HEK293 (cell line): ENCODE data around the gene GAL3ST1.

ENCODE experiments used
- CTCF ChIA-PET: fragments of 350-600 bp; formaldehyde crosslinking; extraction: SDS; loops from one replicate; lab custom pipeline; 2021; ENCODE audit warnings: antibody characterized with exemption; lab: Yijun Ruan, JAX
- POLR2A ChIA-PET: fragments of 300-600 bp; formaldehyde crosslinking; extraction: SDS; loops from one replicate; lab custom pipeline; 2020; ENCODE audit warnings: antibody characterized with exemption, inconsistent platforms; lab: Yijun Ruan, JAX
- H3K27ac ChIP-seq: fragments of 200-500 bp; sonication (Bioruptor generic); 2 replicates; pipeline ENCODE4 v1.5.1; 2014; ENCODE audit warnings: low read depth, low read length, control low read depth, inconsistent platforms; ENCODE audit errors: extremely low read depth
- H3K36me3 ChIP-seq, 2 experiments: fragments of 200-500 bp in 1 of 2; sonication (Bioruptor generic) in 1 of 2; 1 replicate in 1 of 2; 2 replicates in 1 of 2; pipeline ENCODE4 v1.5.1; 2014 to 2017; ENCODE audit warnings: inconsistent platforms in 2 of 2, low read length in 2 of 2; ENCODE audit not compliant: control insufficient read depth in 2 of 2, insufficient read depth in 1 of 2
- H3K4me1 ChIP-seq: fragments of 200-500 bp; sonication (Bioruptor generic); 2 replicates; pipeline ENCODE4 v1.5.1; 2014; ENCODE audit warnings: mild to moderate bottlenecking, low read length, inconsistent platforms; ENCODE audit not compliant: control insufficient read depth, insufficient read depth
- H3K4me3 ChIP-seq: 2 replicates; pipeline ENCODE4 v1.5.1; 2011; ENCODE audit warnings: low read depth, mild to moderate bottlenecking, control low read depth, low read length, moderate library complexity
- H3K9me3 ChIP-seq: fragments of 200-500 bp; sonication (Bioruptor generic); 2 replicates; pipeline ENCODE4 v1.5.1; 2014; ENCODE audit warnings: low read depth, low read length, inconsistent platforms; ENCODE audit not compliant: control insufficient read depth, insufficient read depth
- IKZF3 ChIP-seq: fragments of 450-650 bp; IDR thresholded peaks from 2 replicates; pipeline ENCODE4 v1.5.0; 2018; ENCODE audit warnings: missing biosample characterization, mild to moderate bottlenecking, missing genetic modification characterization, moderate library complexity
- KLF10 ChIP-seq: fragments of 450-650 bp; IDR thresholded peaks from 2 replicates; pipeline ENCODE4 v1.5.1; 2018; ENCODE audit warnings: missing biosample characterization, mild to moderate bottlenecking, missing genetic modification characterization
- MEIS1 ChIP-seq: sonication (generic); formaldehyde crosslinking; IDR thresholded peaks from 2 replicates; pipeline ENCODE4 v1.8.1; 2022; ENCODE audit warnings: missing genetic modification reagents, mild to moderate bottlenecking, borderline replicate concordance
- ZEB2 ChIP-seq: fragments of 450-650 bp; formaldehyde crosslinking; IDR thresholded peaks from 2 replicates; pipeline ENCODE4 v1.5.1; 2016; ENCODE audit warnings: missing biosample characterization, missing genetic modification characterization
- ZFP41 ChIP-seq: fragments of 450-650 bp; formaldehyde crosslinking; IDR thresholded peaks from 2 replicates; pipeline ENCODE4 v1.5.1; 2016; ENCODE audit warnings: missing biosample characterization, missing genetic modification characterization, borderline replicate concordance
- ZNF157 ChIP-seq: fragments of 450-650 bp; formaldehyde crosslinking; IDR thresholded peaks from 2 replicates; pipeline ENCODE4 v1.5.1; 2016; ENCODE audit warnings: missing biosample characterization, missing genetic modification characterization
- ZNF202 ChIP-seq: fragments of 450-650 bp; formaldehyde crosslinking; IDR thresholded peaks from 2 replicates; pipeline ENCODE4 v1.5.1; 2016; ENCODE audit warnings: missing biosample characterization, missing genetic modification characterization, borderline replicate concordance
- ZNF239 ChIP-seq: fragments of 450-650 bp; formaldehyde crosslinking; IDR thresholded peaks from 2 replicates; pipeline ENCODE4 v1.5.1; 2016; ENCODE audit warnings: missing biosample characterization, missing genetic modification characterization
- ZNF292 ChIP-seq: fragments of 450-650 bp; formaldehyde crosslinking; IDR thresholded peaks from 2 replicates; pipeline ENCODE4 v1.5.1; 2016; ENCODE audit warnings: low read depth, missing biosample characterization, missing genetic modification characterization, borderline replicate concordance
- ZNF37A ChIP-seq: fragments of 450-650 bp; IDR thresholded peaks from 2 replicates; pipeline ENCODE4 v1.5.1; 2018; ENCODE audit warnings: missing biosample characterization, missing genetic modification characterization
- ZNF596 ChIP-seq: fragments of 450-650 bp; IDR thresholded peaks from 2 replicates; pipeline ENCODE4 v1.5.0; 2018; ENCODE audit warnings: missing biosample characterization, mild to moderate bottlenecking, missing genetic modification characterization, moderate library complexity
- ZNF600 ChIP-seq: fragments of 450-650 bp; formaldehyde crosslinking; IDR thresholded peaks from 2 replicates; pipeline ENCODE4 v1.5.1; 2016; ENCODE audit warnings: missing biosample characterization, missing genetic modification characterization
- ZNF621 ChIP-seq: fragments of 450-650 bp; formaldehyde crosslinking; IDR thresholded peaks from 2 replicates; pipeline ENCODE4 v1.5.1; 2017; ENCODE audit warnings: missing biosample characterization, missing genetic modification characterization
- ZNF660 ChIP-seq: fragments of 450-650 bp; IDR thresholded peaks from 2 replicates; pipeline ENCODE4 v1.5.1; 2018; ENCODE audit warnings: missing biosample characterization, mild to moderate bottlenecking, missing genetic modification characterization
- TF ChIP-seq, protein P1 (sequence below): fragments of 450-650 bp; formaldehyde crosslinking; IDR thresholded peaks from 2 replicates; pipeline ENCODE4 v1.5.1; 2017; ENCODE audit warnings: missing biosample characterization, missing genetic modification characterization
- TF ChIP-seq, protein P2 (sequence below): fragments of 450-650 bp; formaldehyde crosslinking; IDR thresholded peaks from 2 replicates; pipeline ENCODE4 v1.5.1; 2016; ENCODE audit warnings: missing biosample characterization, missing genetic modification characterization
- TF ChIP-seq, protein P3 (sequence below): fragments of 450-650 bp; formaldehyde crosslinking; IDR thresholded peaks from 2 replicates; pipeline ENCODE4 v1.5.1; 2016; ENCODE audit warnings: missing biosample characterization, missing genetic modification characterization
- TF ChIP-seq, protein P4 (sequence below): fragments of 450-650 bp; formaldehyde crosslinking; IDR thresholded peaks from 2 replicates; pipeline ENCODE4 v1.5.1; 2016; ENCODE audit warnings: missing biosample characterization, missing genetic modification characterization
- TF ChIP-seq, protein P5 (sequence below): fragments of 450-650 bp; formaldehyde crosslinking; IDR thresholded peaks from 2 replicates; pipeline ENCODE4 v1.5.1; 2016; ENCODE audit warnings: missing biosample characterization, missing genetic modification characterization, low read depth

GAL3ST1 gene

DNA sequence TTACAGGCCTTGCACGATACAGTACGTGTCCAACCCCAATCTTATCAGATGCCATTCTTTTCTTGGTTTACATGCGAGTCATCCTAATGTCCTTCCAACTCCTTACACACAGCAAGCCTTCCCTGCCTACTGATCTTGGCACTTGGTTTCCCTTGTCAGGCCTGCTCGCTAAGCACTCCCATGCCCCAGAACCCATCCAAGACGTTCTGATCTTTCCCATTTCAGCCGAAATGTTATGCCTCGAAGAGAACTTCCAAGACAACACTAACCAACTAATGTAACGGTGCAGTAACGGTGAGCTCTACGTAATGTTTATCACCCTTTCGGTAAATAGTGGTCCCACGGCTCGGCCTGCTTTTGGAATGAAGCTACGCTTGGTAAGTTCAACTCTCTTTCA is 16.7 kb upstream of the GAL3ST1 start:
- ChIA-PET CTCF (interaction anchor here (0.7 to 1.4 kb wide), 2 partner anchors 15 to 328 kb away, joined by 3 read pairs; no protein-coding TSS in a partner anchor), POLR2A (interaction anchor here (0.6 to 1.4 kb wide), 6 partner anchors 17 to 378 kb away, joined by 3 to 7 read pairs (median 4); partner anchors contain the start of genes GAL3ST1, MORC2, SEC14L2 and SLC35E4)
- Histone ChIP-seq H3K9me3 (no peaks in the 10 kb centered on the region), H3K27ac (peak overlapping the region; percentile 80; the same call in 1 of the 2 replicates), H3K4me1 (peaks cover 8% of the 10 kb centered on the region; the same call in 1 of the 2 replicates), H3K36me3 (peaks cover 18 to 40% of the 10 kb centered on the region in 2 experiments), H3K4me3 (peak overlapping the region; percentile 79)
- TF ChIP-seq IKZF3 (no peak), ZEB2 (tag by site-specific recombination) (no peak), ZNF596 (tag by site-specific recombination) (no peak), KLF10 (no peak), MEIS1 (CRISPR knock-in tag) (no peak)
- TF ChIP-seq, protein P1, sequence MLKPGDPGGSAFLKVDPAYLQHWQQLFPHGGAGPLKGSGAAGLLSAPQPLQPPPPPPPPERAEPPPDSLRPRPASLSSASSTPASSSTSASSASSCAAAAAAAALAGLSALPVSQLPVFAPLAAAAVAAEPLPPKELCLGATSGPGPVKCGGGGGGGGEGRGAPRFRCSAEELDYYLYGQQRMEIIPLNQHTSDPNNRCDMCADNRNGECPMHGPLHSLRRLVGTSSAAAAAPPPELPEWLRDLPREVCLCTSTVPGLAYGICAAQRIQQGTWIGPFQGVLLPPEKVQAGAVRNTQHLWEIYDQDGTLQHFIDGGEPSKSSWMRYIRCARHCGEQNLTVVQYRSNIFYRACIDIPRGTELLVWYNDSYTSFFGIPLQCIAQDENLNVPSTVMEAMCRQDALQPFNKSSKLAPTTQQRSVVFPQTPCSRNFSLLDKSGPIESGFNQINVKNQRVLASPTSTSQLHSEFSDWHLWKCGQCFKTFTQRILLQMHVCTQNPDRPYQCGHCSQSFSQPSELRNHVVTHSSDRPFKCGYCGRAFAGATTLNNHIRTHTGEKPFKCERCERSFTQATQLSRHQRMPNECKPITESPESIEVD (tag by site-specific recombination), result no peak
- TF ChIP-seq, protein P2, sequence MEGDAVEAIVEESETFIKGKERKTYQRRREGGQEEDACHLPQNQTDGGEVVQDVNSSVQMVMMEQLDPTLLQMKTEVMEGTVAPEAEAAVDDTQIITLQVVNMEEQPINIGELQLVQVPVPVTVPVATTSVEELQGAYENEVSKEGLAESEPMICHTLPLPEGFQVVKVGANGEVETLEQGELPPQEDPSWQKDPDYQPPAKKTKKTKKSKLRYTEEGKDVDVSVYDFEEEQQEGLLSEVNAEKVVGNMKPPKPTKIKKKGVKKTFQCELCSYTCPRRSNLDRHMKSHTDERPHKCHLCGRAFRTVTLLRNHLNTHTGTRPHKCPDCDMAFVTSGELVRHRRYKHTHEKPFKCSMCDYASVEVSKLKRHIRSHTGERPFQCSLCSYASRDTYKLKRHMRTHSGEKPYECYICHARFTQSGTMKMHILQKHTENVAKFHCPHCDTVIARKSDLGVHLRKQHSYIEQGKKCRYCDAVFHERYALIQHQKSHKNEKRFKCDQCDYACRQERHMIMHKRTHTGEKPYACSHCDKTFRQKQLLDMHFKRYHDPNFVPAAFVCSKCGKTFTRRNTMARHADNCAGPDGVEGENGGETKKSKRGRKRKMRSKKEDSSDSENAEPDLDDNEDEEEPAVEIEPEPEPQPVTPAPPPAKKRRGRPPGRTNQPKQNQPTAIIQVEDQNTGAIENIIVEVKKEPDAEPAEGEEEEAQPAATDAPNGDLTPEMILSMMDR (tag by site-specific recombination), result no peak

DNA sequence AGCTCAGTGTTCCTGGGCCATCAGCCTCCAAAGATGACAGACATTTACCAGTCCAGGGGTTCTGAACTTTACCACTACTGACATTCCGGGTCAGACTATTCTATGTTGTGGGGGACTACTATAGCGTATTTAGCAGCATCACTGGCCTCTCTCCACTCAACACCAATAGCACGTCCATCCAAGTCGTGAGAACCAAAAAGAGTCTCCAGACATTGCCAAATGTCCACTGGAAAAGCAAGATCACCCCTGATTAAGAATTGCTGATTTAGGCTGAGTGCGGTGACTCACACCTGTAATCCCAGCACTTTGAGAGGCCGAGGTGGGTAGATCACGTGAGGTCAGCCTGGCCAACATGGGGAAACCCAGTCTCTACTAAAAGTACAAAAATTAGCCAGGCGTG is 11.9 kb upstream of the GAL3ST1 start:
- Histone ChIP-seq H3K36me3 (peaks cover 25 to 87% of the 10 kb centered on the region in 2 experiments), H3K27ac (no peak overlapping the region), H3K4me1 (peaks cover 8% of the 10 kb centered on the region; the same call in 1 of the 2 replicates), H3K9me3 (no peaks in the 10 kb centered on the region), H3K4me3 (no peak overlapping the region)
- CTCF ChIA-PET, result interaction anchor here (0.6 to 1.4 kb wide), 3 partner anchors 19 to 333 kb away, joined by 3 to 7 read pairs (median 6); no protein-coding TSS in a partner anchor
- TF ChIP-seq ZNF600 (tag by site-specific recombination), result no peak
- TF ChIP-seq, protein P3, sequence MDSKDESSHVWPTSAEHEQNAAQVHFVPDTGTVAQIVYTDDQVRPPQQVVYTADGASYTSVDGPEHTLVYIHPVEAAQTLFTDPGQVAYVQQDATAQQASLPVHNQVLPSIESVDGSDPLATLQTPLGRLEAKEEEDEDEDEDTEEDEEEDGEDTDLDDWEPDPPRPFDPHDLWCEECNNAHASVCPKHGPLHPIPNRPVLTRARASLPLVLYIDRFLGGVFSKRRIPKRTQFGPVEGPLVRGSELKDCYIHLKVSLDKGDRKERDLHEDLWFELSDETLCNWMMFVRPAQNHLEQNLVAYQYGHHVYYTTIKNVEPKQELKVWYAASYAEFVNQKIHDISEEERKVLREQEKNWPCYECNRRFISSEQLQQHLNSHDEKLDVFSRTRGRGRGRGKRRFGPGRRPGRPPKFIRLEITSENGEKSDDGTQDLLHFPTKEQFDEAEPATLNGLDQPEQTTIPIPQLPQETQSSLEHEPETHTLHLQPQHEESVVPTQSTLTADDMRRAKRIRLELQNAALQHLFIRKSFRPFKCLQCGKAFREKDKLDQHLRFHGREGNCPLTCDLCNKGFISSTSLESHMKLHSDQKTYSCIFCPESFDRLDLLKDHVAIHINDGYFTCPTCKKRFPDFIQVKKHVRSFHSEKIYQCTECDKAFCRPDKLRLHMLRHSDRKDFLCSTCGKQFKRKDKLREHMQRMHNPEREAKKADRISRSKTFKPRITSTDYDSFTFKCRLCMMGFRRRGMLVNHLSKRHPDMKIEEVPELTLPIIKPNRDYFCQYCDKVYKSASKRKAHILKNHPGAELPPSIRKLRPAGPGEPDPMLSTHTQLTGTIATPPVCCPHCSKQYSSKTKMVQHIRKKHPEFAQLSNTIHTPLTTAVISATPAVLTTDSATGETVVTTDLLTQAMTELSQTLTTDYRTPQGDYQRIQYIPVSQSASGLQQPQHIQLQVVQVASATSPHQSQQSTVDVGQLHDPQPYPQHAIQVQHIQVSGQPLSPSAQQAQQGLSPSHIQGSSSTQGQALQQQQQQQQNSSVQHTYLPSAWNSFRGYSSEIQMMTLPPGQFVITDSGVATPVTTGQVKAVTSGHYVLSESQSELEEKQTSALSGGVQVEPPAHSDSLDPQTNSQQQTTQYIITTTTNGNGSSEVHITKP (tag by site-specific recombination), result peak; percentile 73; the same call in 1 of the 2 replicates
- POLR2A ChIA-PET, result no interaction called here

DNA sequence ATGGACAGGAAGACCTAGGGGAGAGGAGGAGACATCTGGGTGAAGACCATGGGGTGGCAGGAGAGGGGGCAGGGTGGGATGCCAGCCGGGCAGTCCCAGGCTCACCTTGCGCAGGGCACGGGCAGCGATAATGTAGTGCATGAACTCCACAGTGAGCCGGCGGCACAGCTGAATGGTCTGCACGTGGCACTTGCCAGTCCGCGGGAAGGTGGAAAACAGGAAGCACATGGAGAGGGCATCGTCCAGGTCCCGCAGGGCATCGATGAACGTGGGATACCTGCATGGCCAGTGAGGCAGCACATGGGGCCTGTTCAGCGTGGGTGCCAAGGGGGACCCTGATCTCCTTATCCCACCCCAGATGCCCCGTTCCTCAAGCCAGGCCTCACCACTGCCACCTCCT is 10.0 kb upstream of the GAL3ST1 start:
- Histone ChIP-seq H3K27ac (no peak overlapping the region), H3K36me3 (peaks cover 25 to 99% of the 10 kb centered on the region in 2 experiments)
- TF ChIP-seq ZNF596 (tag by site-specific recombination) (no peak), ZNF660 (tag by site-specific recombination) (no peak), ZFP41 (tag by site-specific recombination) (no peak), ZNF239 (tag by site-specific recombination) (no peak), ZNF37A (tag by site-specific recombination) (no peak), ZNF202 (tag by site-specific recombination) (no peak), ZNF292 (tag by site-specific recombination) (no peak), ZNF157 (tag by site-specific recombination) (no peak), KLF10 (no peak), ZNF621 (tag by site-specific recombination) (no peak)
- TF ChIP-seq, protein P4, sequence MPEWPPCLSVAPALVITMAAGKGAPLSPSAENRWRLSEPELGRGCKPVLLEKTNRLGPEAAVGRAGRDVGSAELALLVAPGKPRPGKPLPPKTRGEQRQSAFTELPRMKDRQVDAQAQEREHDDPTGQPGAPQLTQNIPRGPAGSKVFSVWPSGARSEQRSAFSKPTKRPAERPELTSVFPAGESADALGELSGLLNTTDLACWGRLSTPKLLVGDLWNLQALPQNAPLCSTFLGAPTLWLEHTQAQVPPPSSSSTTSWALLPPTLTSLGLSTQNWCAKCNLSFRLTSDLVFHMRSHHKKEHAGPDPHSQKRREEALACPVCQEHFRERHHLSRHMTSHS (tag by site-specific recombination), result no peak
- TF ChIP-seq, protein P5, sequence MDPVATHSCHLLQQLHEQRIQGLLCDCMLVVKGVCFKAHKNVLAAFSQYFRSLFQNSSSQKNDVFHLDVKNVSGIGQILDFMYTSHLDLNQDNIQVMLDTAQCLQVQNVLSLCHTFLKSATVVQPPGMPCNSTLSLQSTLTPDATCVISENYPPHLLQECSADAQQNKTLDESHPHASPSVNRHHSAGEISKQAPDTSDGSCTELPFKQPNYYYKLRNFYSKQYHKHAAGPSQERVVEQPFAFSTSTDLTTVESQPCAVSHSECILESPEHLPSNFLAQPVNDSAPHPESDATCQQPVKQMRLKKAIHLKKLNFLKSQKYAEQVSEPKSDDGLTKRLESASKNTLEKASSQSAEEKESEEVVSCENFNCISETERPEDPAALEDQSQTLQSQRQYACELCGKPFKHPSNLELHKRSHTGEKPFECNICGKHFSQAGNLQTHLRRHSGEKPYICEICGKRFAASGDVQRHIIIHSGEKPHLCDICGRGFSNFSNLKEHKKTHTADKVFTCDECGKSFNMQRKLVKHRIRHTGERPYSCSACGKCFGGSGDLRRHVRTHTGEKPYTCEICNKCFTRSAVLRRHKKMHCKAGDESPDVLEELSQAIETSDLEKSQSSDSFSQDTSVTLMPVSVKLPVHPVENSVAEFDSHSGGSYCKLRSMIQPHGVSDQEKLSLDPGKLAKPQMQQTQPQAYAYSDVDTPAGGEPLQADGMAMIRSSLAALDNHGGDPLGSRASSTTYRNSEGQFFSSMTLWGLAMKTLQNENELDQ (tag by site-specific recombination), result no peak

More for the DNA sequence above, 10.0 kb upstream of the GAL3ST1 start:
- CTCF ChIA-PET, result no interaction called here
- POLR2A ChIA-PET, result interaction anchor here (0.5 kb wide), 2 partner anchors 25 to 252 kb away, joined by 3 to 4 read pairs; no protein-coding TSS in a partner anchor
- H3K4me3 ChIP-seq, result no peak overlapping the region
- H3K9me3 ChIP-seq, result no peaks in the 10 kb centered on the region
- H3K4me1 ChIP-seq, result no peaks in the 10 kb centered on the region
